Cortex of kidney (tissue), 1 donor: ENCODE measurements around the gene MAPRE3.

ENCODE experiments used
- DNase-seq: peaks from one replicate; lab custom pipeline; 2025; lab: John Stamatoyannopoulos, UW

MAPRE3 gene

GRCh38 chr2:26950246-26950645 is 20.2 kb upstream of the MAPRE3 start:
- DNase-seq: no peak

GRCh38 chr2:26951236-26951635 is 19.2 kb upstream of the MAPRE3 start:
- no peak for DNase-seq

GRCh38 chr2:26952374-26952773 is 18.1 kb upstream of the MAPRE3 start:
- no peak for DNase-seq

- DNase-seq: no peak
Measured at GRCh38 chr2:26954135-26954534, 16.3 kb upstream of the MAPRE3 start.

- DNase-seq: no peak
Measured at GRCh38 chr2:26957041-26957440, 13.4 kb upstream of the MAPRE3 start.

GRCh38 chr2:26957534-26957933 is 12.9 kb upstream of the MAPRE3 start:
- no peak for DNase-seq

GRCh38 chr2:26959331-26959730 is 11.1 kb upstream of the MAPRE3 start:
- DNase-seq: no peak

- no peak for DNase-seq
Measured at GRCh38 chr2:26964446-26965130, 5.8 kb upstream of the MAPRE3 start.

- no peak for DNase-seq
Measured at GRCh38 chr2:26968001-26968400, 2.4 kb upstream of the MAPRE3 start.

- no peak for DNase-seq
Measured at GRCh38 chr2:26969077-26969844, 1.2 kb upstream of the MAPRE3 start.

GRCh38 chr2:26970928-26971627 is 641 bp downstream of the MAPRE3 start:
- no peak for DNase-seq

GRCh38 chr2:26971911-26972786 is 1.7 kb downstream of the MAPRE3 start:
- DNase-seq: no peak

GRCh38 chr2:26974352-26974751 is 3.9 kb downstream of the MAPRE3 start:
- no peak for DNase-seq

GRCh38 chr2:26975102-26975501 is 4.7 kb downstream of the MAPRE3 start:
- DNase-seq: no peak

GRCh38 chr2:26975656-26976055 is 5.2 kb downstream of the MAPRE3 start:
- DNase-seq: no peak

- DNase-seq: no peak
Measured at GRCh38 chr2:26976237-26976636, 5.8 kb downstream of the MAPRE3 start.

GRCh38 chr2:26977012-26977411 is 6.6 kb downstream of the MAPRE3 start:
- DNase-seq: no peak

GRCh38 chr2:26978061-26978596 is 7.7 kb downstream of the MAPRE3 start:
- no peak for DNase-seq

- no peak for DNase-seq
Measured at GRCh38 chr2:26979741-26980140, 9.3 kb downstream of the MAPRE3 start.

- no peak for DNase-seq
Measured at GRCh38 chr2:26980971-26981370, 10.5 kb downstream of the MAPRE3 start.

GRCh38 chr2:26982102-26982742 is 11.8 kb downstream of the MAPRE3 start:
- no peak for DNase-seq
